Measurements from ENCODE around the gene TTC23.

GRCh38 chr15:99291643-99292042 is 42.3 kb upstream of the TTC23 start:
- no peak for TF ChIP-seq PATZ1 (CRISPR knock-in tag; IDR thresholded peaks at IDR 0.05; ENCODE audit: borderline replicate concordance)
- TF ChIP-seq BCL6 (CRISPR knock-in tag; IDR thresholded peaks at IDR 0.05): no peak
- TF ChIP-seq SMAD3 (CRISPR knock-in tag; conservative IDR thresholded peaks at IDR 0.05): no peak

All from K562 (cell line).